Liver (tissue), 9 donors: ENCODE results near the gene PSMA5. TPM values are rescaled to one million over a fixed set of nuclear protein-coding genes. Genes with fewer than 3 reads are reported as not detected.
A peak's percentile ranks its signal among the peaks of the same experiment; 100 is the strongest.

ENCODE experiments used
- DNase-seq: peaks from one replicate; pipeline ENCODE4 v3.0.0-alpha.2; 2017; ENCODE audit warnings: low spot score
- H3K27ac ChIP-seq, 2 donors: one replicate each; pipeline ENCODE4 v1.7.0; 2013; ENCODE audit warnings: inconsistent platforms in 2 of 2, low read length in 2 of 2, control low read depth in 1 of 2, low read depth in 1 of 2, mild to moderate bottlenecking in 1 of 2
- H3K27me3 ChIP-seq, 4 donors: one replicate each; pipeline versions ENCODE4 v1.6.1 to v1.7.0; 2013; ENCODE audit warnings: low read length in 3 of 4, inconsistent platforms in 1 of 4, mild to moderate bottlenecking in 1 of 4, moderate library complexity in 1 of 4; ENCODE audit not compliant: control insufficient read depth in 4 of 4, insufficient read depth in 4 of 4
- H3K36me3 ChIP-seq, 4 donors: one replicate each; pipeline versions ENCODE4 v1.6.1 to v1.7.0; 2013; ENCODE audit warnings: low read length in 3 of 4, mild to moderate bottlenecking in 3 of 4, low read depth in 1 of 4, moderate library complexity in 1 of 4; ENCODE audit not compliant: control insufficient read depth in 4 of 4, insufficient read depth in 3 of 4
- H3K4me1 ChIP-seq, 4 donors: one replicate each; pipeline versions ENCODE4 v1.6.1 to v1.7.0; 2013; ENCODE audit warnings: low read length in 3 of 4, mild to moderate bottlenecking in 3 of 4, moderate library complexity in 1 of 4; ENCODE audit not compliant: control insufficient read depth in 4 of 4, insufficient read depth in 4 of 4
- H3K4me3 ChIP-seq, 3 donors: one replicate each; pipeline versions ENCODE4 v1.6.1 to v1.7.0; 2013; ENCODE audit warnings: low read length in 3 of 3, control low read depth in 1 of 3, low read depth in 1 of 3, mild to moderate bottlenecking in 1 of 3
- H3K9ac ChIP-seq, 2 donors: one replicate each; pipeline ENCODE4 v1.7.0; 2013; ENCODE audit warnings: low read length in 2 of 2, mild to moderate bottlenecking in 2 of 2, moderate library complexity in 2 of 2, control low read depth in 1 of 2, low read depth in 1 of 2
- H3K9me3 ChIP-seq, 4 donors: one replicate each; pipeline versions ENCODE4 v1.6.1 to v1.7.0; 2013; ENCODE audit warnings: low read length in 3 of 4; ENCODE audit not compliant: control insufficient read depth in 4 of 4
- ATF3 ChIP-seq: IDR thresholded peaks from 2 replicates; pipeline ENCODE4 v1.6.1; 2016; ENCODE audit warnings: antibody characterized with exemption
- CTCF ChIP-seq: fragments of 150-350 bp; IDR thresholded peaks from 2 replicates; pipeline ENCODE4 v1.5.1; 2017; ENCODE audit warnings: improper control_type of control experiment, low read depth, low read length; ENCODE audit not compliant: missing input control
- EGR1 ChIP-seq, 2 donors: IDR thresholded peaks; 2 replicates each; pipeline ENCODE4 v1.6.1; 2016 to 2018; ENCODE audit warnings: antibody characterized with exemption in 2 of 2, low read depth in 2 of 2
- FOXA1 ChIP-seq: IDR thresholded peaks from 2 replicates; pipeline ENCODE4 v1.6.1; 2016; ENCODE audit warnings: antibody characterized with exemption
- FOXA2 ChIP-seq: IDR thresholded peaks from 2 replicates; pipeline ENCODE4 v1.6.1; 2016; ENCODE audit warnings: antibody characterized with exemption
- GABPA ChIP-seq, 2 donors: IDR thresholded peaks in 1 of 2; conservative IDR thresholded peaks in 1 of 2; 2 replicates each; pipeline ENCODE4 v1.6.1; 2016; ENCODE audit warnings: antibody characterized with exemption in 2 of 2, mild to moderate bottlenecking in 1 of 2, moderate library complexity in 1 of 2
- HNF4A ChIP-seq, 2 donors: conservative IDR thresholded peaks; 2 replicates each; pipeline ENCODE4 v1.6.1; 2016; ENCODE audit warnings: antibody characterized with exemption in 2 of 2, mild to moderate bottlenecking in 2 of 2
- HNF4G ChIP-seq: IDR thresholded peaks from 2 replicates; pipeline ENCODE4 v1.6.1; 2016; ENCODE audit warnings: antibody characterized with exemption
- JUND ChIP-seq, 2 donors: IDR thresholded peaks; 2 replicates each; pipeline ENCODE4 v1.6.1; 2016; ENCODE audit warnings: antibody characterized with exemption in 2 of 2
- MAX ChIP-seq: IDR thresholded peaks from 2 replicates; pipeline ENCODE4 v1.6.1; 2016; ENCODE audit warnings: antibody characterized with exemption
- NR2F2 ChIP-seq: IDR thresholded peaks from 2 replicates; pipeline ENCODE4 v1.6.1; 2016; ENCODE audit warnings: antibody characterized with exemption
- RAD21 ChIP-seq, 2 donors: IDR thresholded peaks; 2 replicates each; pipeline ENCODE4 v1.6.1; 2016; ENCODE audit warnings: antibody characterized with exemption in 2 of 2, mild to moderate bottlenecking in 2 of 2
- RXRA ChIP-seq, 2 donors: IDR thresholded peaks; 2 replicates each; pipeline ENCODE4 v1.6.1; 2017 to 2018; ENCODE audit warnings: antibody characterized with exemption in 2 of 2, mild to moderate bottlenecking in 1 of 2
- SP1 ChIP-seq: IDR thresholded peaks from 2 replicates; pipeline ENCODE4 v1.6.1; 2018; ENCODE audit warnings: antibody characterized with exemption, mild to moderate bottlenecking
- TAF1 ChIP-seq: conservative IDR thresholded peaks from 2 replicates; pipeline ENCODE4 v1.6.1; 2016; ENCODE audit warnings: antibody characterized with exemption, mild to moderate bottlenecking
- YY1 ChIP-seq: IDR thresholded peaks from 2 replicates; pipeline ENCODE4 v1.6.1; 2016; ENCODE audit warnings: antibody characterized with exemption, mild to moderate bottlenecking
- WGBS: extraction: QIAGEN DNeasy Blood & Tissue Kit; methylation state at CpG from one replicate; pipeline ENCODE4 v1.1.7; 2013; 5-methylcytosine and 5-hydroxymethylcytosine counted together
- polyA plus RNA-seq, 2 donors: library from polyadenylated mRNA; stranded (reverse) in 1 of 2; unstranded in 1 of 2; fragments of 200-250 nt in 1 of 2; fragments of >200 nt in 1 of 2; fragmentation: Nextera tagmentation in 1 of 2; extraction: Ambion mirVana in 1 of 2; gene quantifications; one replicate each; pipeline versions ENCODE4 v1.2.1 to v1.2.3, GENCODE V29; 2013 to 2015
- total RNA-seq, 2 donors: library from RNA; depleted of rRNA; stranded (reverse); fragments of >200 nt; gene quantifications; one replicate each; pipeline ENCODE4 v1.2.3, GENCODE V29; 2014
- TF ChIP-seq, protein P1 (sequence below): IDR thresholded peaks from 2 replicates; pipeline ENCODE4 v1.6.1; 2016; ENCODE audit warnings: antibody characterized with exemption
- donor health status: healthy.
- donor health status: healthy.
- donor health status: healthy.
- donor health status: healthy.
- donor health status: healthy.

PSMA5 gene
- total and polyA plus RNA-seq, 4 donors = 26.3 to 88.6 (median 67.9) TPM

DNA sequence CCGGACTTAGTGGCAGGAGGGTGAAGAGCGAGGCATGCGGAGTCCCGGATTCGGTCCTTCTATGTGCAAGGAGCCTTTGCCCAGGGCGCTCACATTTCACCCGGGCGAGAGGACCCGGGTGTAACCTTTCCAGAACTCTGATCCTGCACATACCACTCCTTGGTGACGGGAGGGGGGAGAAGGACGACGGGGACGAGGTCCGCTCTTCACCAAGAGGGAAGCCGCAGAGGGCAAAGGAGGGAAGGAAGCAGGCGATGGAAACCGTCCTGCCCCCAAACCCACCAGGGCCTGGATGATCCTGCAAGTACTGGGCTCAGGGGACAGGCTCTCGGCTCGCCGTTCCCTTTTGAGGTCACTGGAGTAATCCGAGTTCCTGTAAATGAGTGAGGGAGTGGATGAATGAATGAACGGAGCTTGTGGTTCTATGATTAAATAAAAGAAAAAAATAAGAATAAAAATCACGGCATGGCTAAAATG lies 41.1 kb upstream of the PSMA5 start:
- H3K9me3 ChIP-seq = no peaks in the 10 kb centered on the region
- peak overlapping the region in 1 of 3 donors; percentile 76 for H3K4me3 ChIP-seq
- no peak overlapping the region for H3K27ac ChIP-seq
- no peaks in the 10 kb centered on the region for H3K36me3 ChIP-seq
- no peak for DNase-seq
- WGBS = 33% methylated on average over 22 of the region's 23 CpGs
- H3K27me3 ChIP-seq = peaks cover 0 to 3% (median 0%) of the 10 kb centered on the region in 4 donors
- H3K9ac ChIP-seq = no peak overlapping the region
- H3K4me1 ChIP-seq = peaks cover 0 to 9% (median 2%) of the 10 kb centered on the region in 4 donors
- TF ChIP-seq NR2F2 (no peak), FOXA2 (no peak), HNF4G (no peak), TAF1 (no peak), HNF4A (conservative IDR thresholded peaks at IDR 0.05) (no peak), GABPA (IDR thresholded peaks at IDR 0.05 in 1 of 2, conservative IDR thresholded peaks at IDR 0.05 in 1 of 2) (no peak), EGR1 (IDR thresholded peaks at IDR 0.05; ENCODE audit: low read depth in 2 of 2) (no peak), RAD21 (IDR thresholded peaks at IDR 0.05) (no peak), JUND (IDR thresholded peaks at IDR 0.05) (no peak), RXRA (IDR thresholded peaks at IDR 0.05) (no peak), SP1 (no peak), CTCF (no peak), ATF3 (no peak)
- TF ChIP-seq, protein P1, sequence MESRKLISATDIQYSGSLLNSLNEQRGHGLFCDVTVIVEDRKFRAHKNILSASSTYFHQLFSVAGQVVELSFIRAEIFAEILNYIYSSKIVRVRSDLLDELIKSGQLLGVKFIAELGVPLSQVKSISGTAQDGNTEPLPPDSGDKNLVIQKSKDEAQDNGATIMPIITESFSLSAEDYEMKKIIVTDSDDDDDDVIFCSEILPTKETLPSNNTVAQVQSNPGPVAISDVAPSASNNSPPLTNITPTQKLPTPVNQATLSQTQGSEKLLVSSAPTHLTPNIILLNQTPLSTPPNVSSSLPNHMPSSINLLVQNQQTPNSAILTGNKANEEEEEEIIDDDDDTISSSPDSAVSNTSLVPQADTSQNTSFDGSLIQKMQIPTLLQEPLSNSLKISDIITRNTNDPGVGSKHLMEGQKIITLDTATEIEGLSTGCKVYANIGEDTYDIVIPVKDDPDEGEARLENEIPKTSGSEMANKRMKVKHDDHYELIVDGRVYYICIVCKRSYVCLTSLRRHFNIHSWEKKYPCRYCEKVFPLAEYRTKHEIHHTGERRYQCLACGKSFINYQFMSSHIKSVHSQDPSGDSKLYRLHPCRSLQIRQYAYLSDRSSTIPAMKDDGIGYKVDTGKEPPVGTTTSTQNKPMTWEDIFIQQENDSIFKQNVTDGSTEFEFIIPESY = no peak

DNA sequence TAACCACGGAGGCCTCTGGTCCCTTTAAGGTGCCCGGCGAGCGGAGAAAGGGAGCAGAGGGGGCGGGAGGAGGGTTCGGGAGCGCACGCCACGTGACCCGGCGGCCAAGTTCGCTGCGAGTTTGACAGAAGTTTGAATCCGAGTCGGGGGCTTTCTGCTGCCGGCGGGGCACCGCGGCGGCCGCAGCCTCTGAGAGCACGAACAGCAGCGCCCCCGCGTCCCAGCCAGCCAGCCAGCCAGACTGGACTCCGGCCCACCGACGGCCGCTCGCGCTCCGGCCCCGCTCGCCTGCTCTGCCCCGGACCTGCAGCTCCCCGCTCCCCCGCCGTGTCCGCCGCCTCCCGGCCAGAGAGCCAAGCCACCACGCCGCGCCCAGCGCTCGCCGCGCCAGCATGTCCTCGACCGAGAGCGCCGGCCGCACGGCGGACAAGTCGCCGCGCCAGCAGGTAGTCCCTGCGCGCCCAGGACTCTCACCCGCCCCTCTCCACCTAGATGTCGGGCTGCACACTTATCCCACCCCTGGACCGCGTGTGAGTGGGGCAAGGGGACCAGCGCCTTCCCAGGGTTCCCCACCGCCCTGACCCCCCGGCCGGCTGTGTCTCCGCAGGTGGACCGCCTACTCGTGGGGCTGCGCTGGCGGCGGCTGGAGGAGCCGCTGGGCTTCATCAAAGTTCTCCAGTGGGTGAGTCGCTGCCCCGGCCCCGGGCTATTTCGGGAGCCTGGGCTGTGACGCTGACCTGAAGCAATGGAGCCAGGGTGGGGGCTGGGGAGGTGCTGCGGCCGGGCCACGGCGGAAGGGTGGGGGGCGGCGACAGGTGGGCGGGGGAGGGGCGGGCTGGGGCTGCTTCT lies 40.4 kb upstream of the PSMA5 start, which contains the start of gene SYPL2:
TSS of gene SYPL2 (plus strand) at position 95 of the 849 bp plus-strand sequence. CDS start at position 393, 298 bp downstream.
- H3K9me3 ChIP-seq = no peaks in the 10 kb centered on the region

More for the DNA sequence above, 40.4 kb upstream of the PSMA5 start, which contains the start of gene SYPL2:
- no peaks in the 10 kb centered on the region for H3K36me3 ChIP-seq
- no peak for DNase-seq
- 1% methylated on average over 88 of the region's 88 CpGs for WGBS
- H3K27ac ChIP-seq = peak within 1 kb of the TSS; percentile 54 to 60
- TF ChIP-seq FOXA2 (no peak), MAX (no peak), YY1 (peak; percentile 38), EGR1 (IDR thresholded peaks at IDR 0.05; ENCODE audit: low read depth in 2 of 2) (peak; percentile 13 to 57), FOXA1 (no peak), HNF4A (conservative IDR thresholded peaks at IDR 0.05) (no peak)
- H3K9ac ChIP-seq = peak within 1 kb of the TSS; percentile 16 to 43
- peaks cover 0 to 3% (median 0%) of the 10 kb centered on the region in 4 donors for H3K27me3 ChIP-seq
- peak within 1 kb of the TSS; percentile 63 to 76 (median 75) for H3K4me3 ChIP-seq
- peaks cover 0 to 9% (median 2%) of the 10 kb centered on the region in 4 donors for H3K4me1 ChIP-seq
